Activated CD8-positive, alpha-beta memory T cell treated with anti-CD3 and anti-CD28 coated beads for 1 hour (primary cell): ENCODE data around the gene NPHP4.

ENCODE experiments used
- DNase-seq, 2 donors: peaks; one replicate each; pipeline ENCODE4 v3.0.0-alpha.2; 2020; ENCODE audit warnings: low read depth in 1 of 2; ENCODE audit errors: extremely low read depth in 1 of 2

Gene NPHP4

GRCh38 chr1:5883129-5884048 lies 108.8 kb downstream of the NPHP4 start:
- no peak for DNase-seq

GRCh38 chr1:5882367-5883128 lies 109.7 kb downstream of the NPHP4 start:
- no peak for DNase-seq

GRCh38 chr1:5881526-5882222 lies 110.6 kb downstream of the NPHP4 start:
- no peak for DNase-seq

- DNase-seq = no peak
Measured at GRCh38 chr1:5880630-5881405, 111.4 kb downstream of the NPHP4 start.

GRCh38 chr1:5879421-5879820 lies 112.8 kb downstream of the NPHP4 start:
- DNase-seq = no peak

- DNase-seq = no peak
Measured at GRCh38 chr1:5878971-5879370, 113.3 kb downstream of the NPHP4 start.

GRCh38 chr1:5877683-5878530 lies 114.3 kb downstream of the NPHP4 start:
- DNase-seq = no peak

GRCh38 chr1:5877001-5877400 lies 115.2 kb downstream of the NPHP4 start:
- no peak for DNase-seq

- no peak for DNase-seq
Measured at GRCh38 chr1:5876094-5876650, 116.1 kb downstream of the NPHP4 start.

- no peak for DNase-seq
Measured at GRCh38 chr1:5875345-5875910, 116.8 kb downstream of the NPHP4 start.

GRCh38 chr1:5874416-5875110 lies 117.7 kb downstream of the NPHP4 start:
- DNase-seq = no peak

- no peak for DNase-seq
Measured at GRCh38 chr1:5873556-5873955, 118.7 kb downstream of the NPHP4 start.

GRCh38 chr1:5872886-5873285 lies 119.3 kb downstream of the NPHP4 start:
- no peak for DNase-seq

- no peak for DNase-seq
Measured at GRCh38 chr1:5868931-5869500, 123.2 kb downstream of the NPHP4 start.

GRCh38 chr1:5865774-5866173 lies 126.5 kb downstream of the NPHP4 start:
- no peak for DNase-seq

GRCh38 chr1:5865056-5865455 lies 127.2 kb downstream of the NPHP4 start:
- DNase-seq = no peak

- DNase-seq = no peak
Measured at GRCh38 chr1:5864256-5864655, 128.0 kb downstream of the NPHP4 start.

- DNase-seq = no peak
Measured at GRCh38 chr1:5863238-5863637, 129.0 kb downstream of the NPHP4 start.
